GM12865 (cell line): ENCODE results near the gene REV3L.

Experiments used
- DNase-seq: peaks from one replicate; pipeline ENCODE4 v3.0.0; 2010; ENCODE audit warnings: low read depth
- H3K4me3 ChIP-seq: 2 replicates; pipeline ENCODE4 v1.5.1; 2011; ENCODE audit warnings: mild to moderate bottlenecking, low read depth, low read length, control low read depth
- TF ChIP-seq, protein P1 (sequence below): IDR thresholded peaks from 2 replicates; pipeline ENCODE4 v1.5.1; 2011; ENCODE audit warnings: low read length, control low read depth, low read depth, inconsistent platforms; ENCODE audit not compliant: insufficient read depth; ENCODE audit errors: missing control alignments

Gene REV3L

DNA sequence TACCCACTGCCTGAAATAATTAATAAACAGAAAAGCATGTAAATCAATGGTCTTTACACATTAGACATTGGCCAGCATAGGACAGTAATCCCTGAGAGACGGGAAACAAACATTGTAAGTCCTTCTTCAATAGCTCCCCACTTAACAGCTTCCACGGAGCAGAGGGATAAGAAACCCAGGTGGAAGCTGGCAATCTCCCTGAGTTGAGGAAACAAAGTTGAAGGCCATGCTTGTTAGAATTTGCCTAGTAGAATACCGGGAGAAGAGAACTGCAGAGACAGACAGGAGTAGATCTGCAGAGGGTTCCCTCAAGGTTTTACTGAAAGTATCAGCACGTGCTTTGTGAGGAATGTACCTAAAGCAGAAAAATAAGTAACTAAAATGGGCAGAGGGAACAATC lies 33.9 kb downstream of the REV3L start:
- TF ChIP-seq, protein P1, sequence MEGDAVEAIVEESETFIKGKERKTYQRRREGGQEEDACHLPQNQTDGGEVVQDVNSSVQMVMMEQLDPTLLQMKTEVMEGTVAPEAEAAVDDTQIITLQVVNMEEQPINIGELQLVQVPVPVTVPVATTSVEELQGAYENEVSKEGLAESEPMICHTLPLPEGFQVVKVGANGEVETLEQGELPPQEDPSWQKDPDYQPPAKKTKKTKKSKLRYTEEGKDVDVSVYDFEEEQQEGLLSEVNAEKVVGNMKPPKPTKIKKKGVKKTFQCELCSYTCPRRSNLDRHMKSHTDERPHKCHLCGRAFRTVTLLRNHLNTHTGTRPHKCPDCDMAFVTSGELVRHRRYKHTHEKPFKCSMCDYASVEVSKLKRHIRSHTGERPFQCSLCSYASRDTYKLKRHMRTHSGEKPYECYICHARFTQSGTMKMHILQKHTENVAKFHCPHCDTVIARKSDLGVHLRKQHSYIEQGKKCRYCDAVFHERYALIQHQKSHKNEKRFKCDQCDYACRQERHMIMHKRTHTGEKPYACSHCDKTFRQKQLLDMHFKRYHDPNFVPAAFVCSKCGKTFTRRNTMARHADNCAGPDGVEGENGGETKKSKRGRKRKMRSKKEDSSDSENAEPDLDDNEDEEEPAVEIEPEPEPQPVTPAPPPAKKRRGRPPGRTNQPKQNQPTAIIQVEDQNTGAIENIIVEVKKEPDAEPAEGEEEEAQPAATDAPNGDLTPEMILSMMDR: no peak
- no peak overlapping the region for H3K4me3 ChIP-seq
- DNase-seq: no peak

DNA sequence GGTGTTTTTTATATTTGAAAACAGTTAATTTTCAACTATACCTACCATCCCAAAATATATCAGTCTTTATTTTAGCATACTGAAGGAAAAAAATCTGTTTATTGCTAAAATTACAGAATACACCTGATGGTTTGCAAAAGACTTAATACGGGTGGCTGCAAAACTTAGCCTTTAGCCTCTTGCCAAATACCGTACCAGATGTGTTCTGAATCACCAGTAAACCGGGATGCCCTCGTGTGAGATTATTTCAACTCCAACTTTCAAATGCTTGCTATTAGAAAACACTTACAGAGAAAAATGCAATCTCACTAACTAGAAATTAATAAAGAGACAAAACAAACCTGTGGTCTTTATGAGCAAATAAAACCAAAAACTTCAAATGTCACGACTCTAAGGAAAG lies 36.0 kb downstream of the REV3L start:
- H3K4me3 ChIP-seq: no peak overlapping the region
- TF ChIP-seq, protein P1: no peak
- no peak for DNase-seq

DNA sequence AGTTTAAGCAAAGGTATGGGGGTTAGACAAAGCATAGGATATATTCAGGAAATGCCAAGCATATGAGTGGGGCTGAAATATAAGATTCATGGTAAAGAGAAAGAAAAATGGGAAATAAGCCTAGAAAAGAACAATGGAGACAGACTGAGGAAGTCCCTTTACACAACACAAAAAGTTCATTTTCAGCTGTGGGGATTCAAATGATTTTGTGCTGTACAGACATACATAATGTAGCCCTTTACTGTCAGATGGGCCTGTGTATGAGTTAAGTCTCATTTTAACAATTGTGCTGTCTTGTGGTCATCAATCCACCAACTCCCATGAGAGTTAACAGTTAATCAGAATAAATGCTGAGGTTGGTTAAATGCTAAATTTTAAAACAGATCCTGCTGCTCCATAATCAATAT lies 37.2 kb downstream of the REV3L start:
- H3K4me3 ChIP-seq: no peak overlapping the region
- no peak for DNase-seq
- TF ChIP-seq, protein P1: no peak

DNA sequence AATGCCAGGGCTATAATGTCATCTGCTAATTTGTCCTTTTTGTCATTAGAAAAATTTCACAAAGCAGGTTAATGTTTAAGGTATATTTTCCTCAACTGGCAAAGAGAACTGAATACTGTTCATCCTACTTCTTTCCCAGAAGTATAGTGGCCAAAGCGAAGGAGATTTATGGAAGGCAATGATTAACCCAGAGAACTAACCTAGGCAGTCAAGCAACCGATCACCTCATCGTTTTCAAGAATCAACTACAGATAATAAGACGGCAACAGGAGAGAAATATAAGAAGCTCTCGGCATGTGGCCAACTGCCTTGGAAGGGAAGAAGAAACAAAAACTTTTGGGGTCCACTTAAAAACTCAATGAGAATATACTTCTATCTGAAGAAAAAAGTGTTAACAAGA lies 38.2 kb downstream of the REV3L start:
- H3K4me3 ChIP-seq: no peak overlapping the region
- TF ChIP-seq, protein P1: no peak
- DNase-seq: no peak

DNA sequence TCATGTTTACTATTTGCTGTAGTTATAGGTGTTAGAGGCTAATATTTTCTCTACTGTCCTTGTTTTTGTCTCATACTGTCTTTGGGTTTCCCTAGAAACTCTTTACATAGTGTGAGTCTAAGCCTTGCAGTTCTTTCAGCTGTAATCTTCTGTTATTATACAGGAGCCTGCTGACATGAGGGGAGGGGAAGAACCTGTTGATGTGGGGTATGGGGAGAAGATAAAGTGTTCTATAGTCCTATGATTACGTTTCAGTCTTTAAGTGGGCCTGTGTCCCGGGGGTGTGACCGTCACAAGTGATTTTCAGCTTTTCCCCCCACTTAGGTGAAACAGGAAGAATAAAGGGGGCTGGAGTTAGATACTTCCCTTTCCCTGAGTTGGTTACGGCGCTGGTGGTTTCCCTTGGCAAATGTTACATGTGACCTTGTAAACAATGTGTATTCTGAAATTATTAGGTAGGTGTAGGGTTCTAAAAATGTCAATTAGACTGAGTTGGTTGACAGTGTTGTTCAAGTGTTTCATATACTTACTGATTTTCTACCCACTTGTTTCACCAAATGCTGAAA lies 41.3 kb downstream of the REV3L start:
- H3K4me3 ChIP-seq: no peak overlapping the region
- TF ChIP-seq, protein P1: no peak
- peak; percentile 16 for DNase-seq

DNA sequence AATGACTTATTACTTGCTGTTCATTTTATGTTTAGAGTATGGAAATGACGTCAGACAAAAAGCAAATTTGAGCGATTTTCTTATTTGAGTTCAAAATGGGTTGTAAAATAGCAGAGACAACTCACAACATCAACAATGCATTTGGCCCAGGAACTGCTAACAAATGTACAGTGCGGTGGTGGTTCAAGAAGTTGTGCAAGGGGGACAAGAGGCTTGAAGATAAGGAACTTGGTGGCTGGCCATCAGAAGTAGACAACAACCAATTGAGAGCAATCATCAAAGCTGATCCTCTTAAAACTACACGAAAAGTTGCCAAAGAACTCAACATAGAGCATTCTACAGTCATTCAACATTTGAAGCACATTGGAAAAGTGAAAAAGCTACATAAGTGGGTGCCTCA lies 43.8 kb downstream of the REV3L start:
- TF ChIP-seq, protein P1: no peak
- no peak overlapping the region for H3K4me3 ChIP-seq
- DNase-seq: no peak

DNA sequence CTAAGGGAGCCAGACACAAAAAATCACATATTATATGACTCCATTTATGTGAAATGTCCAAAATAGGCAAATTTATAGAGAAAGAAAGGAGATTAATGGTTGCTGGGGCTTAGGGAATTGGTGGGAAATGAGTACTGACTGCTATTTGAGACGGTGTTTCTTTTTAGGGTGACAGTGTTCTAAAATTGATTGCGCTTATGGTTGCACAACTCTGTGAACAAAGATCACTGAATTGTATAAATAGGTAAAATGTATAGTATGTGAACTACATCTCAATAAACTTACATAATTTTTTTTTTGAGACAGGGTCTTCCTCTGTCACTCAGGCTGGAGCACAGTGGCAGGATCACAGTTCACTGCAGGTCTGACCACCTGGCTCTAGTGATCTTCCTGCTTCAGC lies 45.4 kb downstream of the REV3L start:
- TF ChIP-seq, protein P1: no peak
- H3K4me3 ChIP-seq: no peak overlapping the region
- DNase-seq: no peak
